Measurements from ENCODE around the gene ZNF138. TPM values are rescaled to one million over a fixed set of nuclear protein-coding genes. Genes with fewer than 3 reads are reported as not detected.
"Not testable (repeated sequence)": the region's sequence is repeated elsewhere in the genome, so short reads cannot be mapped to it uniquely, and the experiment has no call there.

ZNF138 gene
- total RNA-seq, 2 donors from 2014 or later: 10.1 to 13.5 TPM

DNA sequence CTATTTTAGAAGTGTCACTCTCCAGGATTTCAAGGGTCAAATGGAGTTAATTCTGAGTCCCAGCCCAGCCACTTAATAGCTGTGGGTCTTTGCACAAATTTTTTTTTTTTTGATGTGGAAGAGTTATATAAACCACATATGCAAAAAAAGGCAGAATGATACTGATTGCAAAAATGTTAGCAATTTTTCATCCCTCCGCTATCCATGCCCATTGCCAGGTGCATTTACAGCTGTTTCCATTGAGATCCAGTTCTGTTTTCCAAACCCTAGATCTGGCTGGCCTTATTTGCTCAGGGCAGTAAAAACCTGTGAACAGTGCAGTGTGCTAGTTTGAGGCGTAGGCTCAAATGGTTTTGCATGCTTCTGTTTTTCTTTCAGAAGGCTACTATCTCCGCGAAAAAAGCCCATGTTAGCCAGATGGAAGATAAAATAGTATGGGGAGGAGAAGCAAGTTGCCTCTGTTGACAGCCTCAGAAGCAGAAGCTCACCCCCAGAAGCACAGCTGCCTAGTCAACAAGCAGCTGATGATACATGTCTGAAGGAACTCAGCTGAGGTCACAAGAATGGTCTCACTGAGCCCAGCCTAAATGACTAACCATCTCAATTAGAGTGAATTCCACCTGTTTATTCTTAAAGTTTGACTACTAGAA, 997 bp upstream of the ZNF138 start:
- intact Hi-C loops (cut with DNase I): no loop called here
- Histone ChIP-seq H3K9me3 (no peaks in the 10 kb centered on the region), H3K4me1 (replicated peaks) (no peaks in the 10 kb centered on the region), H3K4me3 (no peak overlapping the region), H3K27ac (no peak overlapping the region), H3K27me3 (replicated peaks; ENCODE audit: insufficient read depth) (no peaks in the 10 kb centered on the region), H3K36me3 (no peaks in the 10 kb centered on the region)
- 84% methylated on average over 4 of the region's 4 CpGs for WGBS
- DNase-seq (ENCODE audit: low spot score): no peak
- TF ChIP-seq, protein P1, sequence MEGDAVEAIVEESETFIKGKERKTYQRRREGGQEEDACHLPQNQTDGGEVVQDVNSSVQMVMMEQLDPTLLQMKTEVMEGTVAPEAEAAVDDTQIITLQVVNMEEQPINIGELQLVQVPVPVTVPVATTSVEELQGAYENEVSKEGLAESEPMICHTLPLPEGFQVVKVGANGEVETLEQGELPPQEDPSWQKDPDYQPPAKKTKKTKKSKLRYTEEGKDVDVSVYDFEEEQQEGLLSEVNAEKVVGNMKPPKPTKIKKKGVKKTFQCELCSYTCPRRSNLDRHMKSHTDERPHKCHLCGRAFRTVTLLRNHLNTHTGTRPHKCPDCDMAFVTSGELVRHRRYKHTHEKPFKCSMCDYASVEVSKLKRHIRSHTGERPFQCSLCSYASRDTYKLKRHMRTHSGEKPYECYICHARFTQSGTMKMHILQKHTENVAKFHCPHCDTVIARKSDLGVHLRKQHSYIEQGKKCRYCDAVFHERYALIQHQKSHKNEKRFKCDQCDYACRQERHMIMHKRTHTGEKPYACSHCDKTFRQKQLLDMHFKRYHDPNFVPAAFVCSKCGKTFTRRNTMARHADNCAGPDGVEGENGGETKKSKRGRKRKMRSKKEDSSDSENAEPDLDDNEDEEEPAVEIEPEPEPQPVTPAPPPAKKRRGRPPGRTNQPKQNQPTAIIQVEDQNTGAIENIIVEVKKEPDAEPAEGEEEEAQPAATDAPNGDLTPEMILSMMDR (IDR thresholded peaks at IDR 0.05): no peak
- TF ChIP-seq POLR2A (IDR thresholded peaks at IDR 0.05) (no peak), POLR2AphosphoS5 (IDR thresholded peaks at IDR 0.05) (no peak)

DNA sequence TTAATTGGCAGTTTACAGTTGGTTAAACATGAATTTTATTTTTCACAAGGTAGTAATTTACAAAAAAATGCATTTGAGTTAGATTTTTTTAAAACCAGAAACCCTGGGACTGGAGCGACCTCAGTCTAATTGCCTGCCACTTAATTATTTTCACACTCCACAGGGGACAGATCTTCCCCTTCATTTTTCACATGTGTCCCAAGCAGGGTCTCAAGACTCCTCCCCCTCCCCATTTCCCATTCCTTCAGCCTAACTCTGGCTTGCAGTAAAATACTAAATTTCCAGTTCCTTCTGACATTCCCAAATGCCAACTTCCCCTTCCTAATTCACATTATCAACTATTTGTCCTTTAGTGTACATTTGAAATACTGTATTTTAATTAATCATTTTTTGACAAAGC, 948 bp downstream of the ZNF138 start:
- Histone ChIP-seq H3K27me3 (replicated peaks; ENCODE audit: insufficient read depth) (no peaks in the 10 kb centered on the region), H3K9me3 (no peaks in the 10 kb centered on the region), H3K36me3 (no peaks in the 10 kb centered on the region), H3K4me1 (replicated peaks) (no peaks in the 10 kb centered on the region), H3K4me3 (peak overlapping the region; percentile 64 to 74), H3K27ac (no peak overlapping the region)
- TF ChIP-seq POLR2AphosphoS5 (IDR thresholded peaks at IDR 0.05) (no peak), POLR2A (IDR thresholded peaks at IDR 0.05) (no peak)
- TF ChIP-seq, protein P1 (IDR thresholded peaks at IDR 0.05): no peak
- WGBS: 10% methylated on average over 1 of the region's 1 CpG
- intact Hi-C loops (cut with DNase I): loop anchor here (2.0 kb wide), 1 partner anchor 212 kb away; the partner anchor contains the start of gene ERV3-1
- no peak for DNase-seq (ENCODE audit: low spot score)

- H3K36me3 ChIP-seq; H3K4me3 ChIP-seq; H3K4me1 ChIP-seq (replicated peaks); intact Hi-C loops (cut with DNase I); H3K9me3 ChIP-seq; H3K27me3 ChIP-seq (replicated peaks; ENCODE audit: insufficient read depth); H3K27ac ChIP-seq; DNase-seq (ENCODE audit: low spot score): not testable (repeated sequence)
- 95% methylated on average over 8 of the region's 8 CpGs for WGBS
Observed at GRCh38 chr7:64799169-64799568, 4.9 kb downstream of the ZNF138 start.

GRCh38 chr7:64802699-64803098, 8.5 kb downstream of the ZNF138 start:
- no peaks in the 10 kb centered on the region for H3K9me3 ChIP-seq
- WGBS: 55% methylated on average over 2 of the region's 2 CpGs
- DNase-seq (ENCODE audit: low spot score): no peak

DNA sequence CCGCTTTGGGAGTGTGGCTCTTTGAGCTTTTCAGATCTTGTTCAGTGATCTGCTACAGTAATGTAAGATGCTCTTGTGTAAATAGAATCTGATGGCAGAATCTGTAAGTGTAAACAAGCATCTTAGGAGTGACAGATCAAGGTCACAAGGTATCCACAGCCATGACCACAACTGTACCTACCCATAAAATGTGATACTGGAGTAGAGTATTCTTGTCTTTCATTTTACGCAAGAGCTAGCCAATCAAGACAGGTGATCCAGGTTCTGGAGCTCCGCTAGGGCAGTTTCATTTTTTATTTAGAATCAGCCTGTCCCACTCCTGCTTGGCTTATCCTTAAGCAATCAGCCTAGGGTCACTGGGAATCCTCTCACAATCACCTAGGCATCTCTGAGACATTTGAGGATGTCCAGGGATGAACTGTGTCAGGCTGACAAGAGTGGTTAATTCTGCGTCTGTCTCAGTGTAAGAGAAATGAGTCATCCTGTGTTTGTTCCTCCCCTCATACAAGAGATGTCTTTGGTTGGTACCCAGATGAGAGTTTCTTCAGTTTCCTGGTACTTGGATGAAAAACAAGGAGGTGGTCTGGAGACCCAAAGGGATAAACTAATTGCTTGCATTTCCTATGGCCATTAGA, 13.6 kb downstream of the ZNF138 start:
- TF ChIP-seq, protein P1 (IDR thresholded peaks at IDR 0.05): no peak
- TF ChIP-seq POLR2A (IDR thresholded peaks at IDR 0.05) (no peak), POLR2AphosphoS5 (IDR thresholded peaks at IDR 0.05) (no peak)
- H3K27ac ChIP-seq: no peak overlapping the region
- no peak overlapping the region for H3K4me3 ChIP-seq
- no peaks in the 10 kb centered on the region for H3K9me3 ChIP-seq
- 94% methylated on average over 4 of the region's 4 CpGs for WGBS
- intact Hi-C loops (cut with DNase I): no loop called here
- no peaks in the 10 kb centered on the region for H3K4me1 ChIP-seq (replicated peaks)
- H3K36me3 ChIP-seq: no peaks in the 10 kb centered on the region
- H3K27me3 ChIP-seq (replicated peaks; ENCODE audit: insufficient read depth): no peaks in the 10 kb centered on the region
- no peak for DNase-seq (ENCODE audit: low spot score)

More at GRCh38 chr7:64802699-64803098, 8.5 kb downstream of the ZNF138 start:
- no peaks in the 10 kb centered on the region for H3K27me3 ChIP-seq (replicated peaks; ENCODE audit: insufficient read depth)
- H3K27ac ChIP-seq: no peak overlapping the region
- H3K36me3 ChIP-seq: no peaks in the 10 kb centered on the region
- intact Hi-C loops (cut with DNase I): no loop called here
- TF ChIP-seq POLR2A (IDR thresholded peaks at IDR 0.05): no peak
- TF ChIP-seq POLR2AphosphoS5 (IDR thresholded peaks at IDR 0.05): no peak
- TF ChIP-seq, protein P1 (IDR thresholded peaks at IDR 0.05): no peak
- no peaks in the 10 kb centered on the region for H3K4me1 ChIP-seq (replicated peaks)
- H3K4me3 ChIP-seq: no peak overlapping the region
